Measurements from ENCODE around the gene ARVCF. TPM values are rescaled to one million over a fixed set of nuclear protein-coding genes. Genes with fewer than 3 reads are reported as not detected.

The ARVCF gene
- total and polyA plus RNA-seq, 9 donors, result 55.5 to 117 (median 82.2) TPM

GRCh38 chr22:19990609-19991394 lies 25.8 kb downstream of the ARVCF start:
- Histone ChIP-seq H3K4me1 (ENCODE audit: control insufficient read depth, insufficient read depth, low read length) (peaks cover 80% of the 10 kb centered on the region), H3K9me3 (replicated peaks; ENCODE audit: control insufficient read depth, low read depth, low read length) (no peaks in the 10 kb centered on the region), H3K27ac (ENCODE audit: low read length) (peak overlapping the region; percentile 77), H3K27me3 (ENCODE audit: control insufficient read depth, insufficient read depth, low read length) (no peaks in the 10 kb centered on the region), H3K4me3 (ENCODE audit: low read length) (no peak overlapping the region), H3K36me3 (ENCODE audit: control insufficient read depth, insufficient read depth, low read length) (no peaks in the 10 kb centered on the region)
- DNase-seq, result no peak
- 74% methylated on average over 19 of the region's 20 CpGs for WGBS (ENCODE audit: insufficient coverage)

- Histone ChIP-seq H3K27ac (ENCODE audit: low read length) (no peak overlapping the region), H3K36me3 (ENCODE audit: control insufficient read depth, insufficient read depth, low read length) (no peaks in the 10 kb centered on the region), H3K9me3 (replicated peaks; ENCODE audit: control insufficient read depth, low read depth, low read length) (no peaks in the 10 kb centered on the region), H3K4me1 (ENCODE audit: control insufficient read depth, insufficient read depth, low read length) (peaks cover 80% of the 10 kb centered on the region), H3K4me3 (ENCODE audit: low read length) (no peak overlapping the region), H3K27me3 (ENCODE audit: control insufficient read depth, insufficient read depth, low read length) (no peaks in the 10 kb centered on the region)
- DNase-seq, result no peak
- 77% methylated on average over 2 of the region's 2 CpGs for WGBS (ENCODE audit: insufficient coverage)
Measured at GRCh38 chr22:19990188-19990587, 26.4 kb downstream of the ARVCF start.

- no peaks in the 10 kb centered on the region for H3K9me3 ChIP-seq (replicated peaks; ENCODE audit: control insufficient read depth, low read depth, low read length)
- 100% methylated on average over 1 of the region's 3 CpGs for WGBS (ENCODE audit: insufficient coverage)
- no peaks in the 10 kb centered on the region for H3K27me3 ChIP-seq (ENCODE audit: control insufficient read depth, insufficient read depth, low read length)
- peaks cover 80% of the 10 kb centered on the region for H3K4me1 ChIP-seq (ENCODE audit: control insufficient read depth, insufficient read depth, low read length)
- H3K4me3 ChIP-seq (ENCODE audit: low read length), result no peak overlapping the region
- no peak for DNase-seq
- H3K36me3 ChIP-seq (ENCODE audit: control insufficient read depth, insufficient read depth, low read length), result no peaks in the 10 kb centered on the region
- H3K27ac ChIP-seq (ENCODE audit: low read length), result no peak overlapping the region
Measured at GRCh38 chr22:19989725-19990067, 26.9 kb downstream of the ARVCF start.

GRCh38 chr22:19988965-19989724 lies 27.5 kb downstream of the ARVCF start:
- WGBS (ENCODE audit: insufficient coverage), result 70% methylated on average over 13 of the region's 18 CpGs
- no peaks in the 10 kb centered on the region for H3K9me3 ChIP-seq (replicated peaks; ENCODE audit: control insufficient read depth, low read depth, low read length)
- no peak for DNase-seq
- no peak overlapping the region for H3K27ac ChIP-seq (ENCODE audit: low read length)
- H3K36me3 ChIP-seq (ENCODE audit: control insufficient read depth, insufficient read depth, low read length), result no peaks in the 10 kb centered on the region
- no peak overlapping the region for H3K4me3 ChIP-seq (ENCODE audit: low read length)
- peaks cover 85% of the 10 kb centered on the region for H3K4me1 ChIP-seq (ENCODE audit: control insufficient read depth, insufficient read depth, low read length)
- no peaks in the 10 kb centered on the region for H3K27me3 ChIP-seq (ENCODE audit: control insufficient read depth, insufficient read depth, low read length)

GRCh38 chr22:19988331-19988808 lies 28.3 kb downstream of the ARVCF start:
- Histone ChIP-seq H3K27me3 (ENCODE audit: control insufficient read depth, insufficient read depth, low read length) (no peaks in the 10 kb centered on the region), H3K36me3 (ENCODE audit: control insufficient read depth, insufficient read depth, low read length) (no peaks in the 10 kb centered on the region), H3K4me1 (ENCODE audit: control insufficient read depth, insufficient read depth, low read length) (peaks cover 91% of the 10 kb centered on the region), H3K27ac (ENCODE audit: low read length) (no peak overlapping the region), H3K9me3 (replicated peaks; ENCODE audit: control insufficient read depth, low read depth, low read length) (no peaks in the 10 kb centered on the region), H3K4me3 (ENCODE audit: low read length) (no peak overlapping the region)
- no peak for DNase-seq
- 89% methylated on average over 7 of the region's 9 CpGs for WGBS (ENCODE audit: insufficient coverage)

- no peaks in the 10 kb centered on the region for H3K36me3 ChIP-seq (ENCODE audit: control insufficient read depth, insufficient read depth, low read length)
- WGBS (ENCODE audit: insufficient coverage), result 51% methylated on average over 21 of the region's 24 CpGs
- peak overlapping the region; percentile 55 for H3K27ac ChIP-seq (ENCODE audit: low read length)
- no peaks in the 10 kb centered on the region for H3K9me3 ChIP-seq (replicated peaks; ENCODE audit: control insufficient read depth, low read depth, low read length)
- no peak overlapping the region for H3K4me3 ChIP-seq (ENCODE audit: low read length)
- DNase-seq, result no peak
- no peaks in the 10 kb centered on the region for H3K27me3 ChIP-seq (ENCODE audit: control insufficient read depth, insufficient read depth, low read length)
- H3K4me1 ChIP-seq (ENCODE audit: control insufficient read depth, insufficient read depth, low read length), result peaks cover 91% of the 10 kb centered on the region
Measured at GRCh38 chr22:19987394-19988306, 29.0 kb downstream of the ARVCF start.

- H3K9me3 ChIP-seq (replicated peaks; ENCODE audit: control insufficient read depth, low read depth, low read length), result no peaks in the 10 kb centered on the region
- peak overlapping the region; percentile 79 for H3K4me3 ChIP-seq (ENCODE audit: low read length)
- under 1% methylated on average over 51 of the region's 76 CpGs for WGBS (ENCODE audit: insufficient coverage)
- H3K36me3 ChIP-seq (ENCODE audit: control insufficient read depth, insufficient read depth, low read length), result peaks cover 6% of the 10 kb centered on the region
- H3K27me3 ChIP-seq (ENCODE audit: control insufficient read depth, insufficient read depth, low read length), result no peaks in the 10 kb centered on the region
- peak overlapping the region; percentile 85 for H3K27ac ChIP-seq (ENCODE audit: low read length)
- DNase-seq, result peak; percentile 87
- peaks cover 90% of the 10 kb centered on the region for H3K4me1 ChIP-seq (ENCODE audit: control insufficient read depth, insufficient read depth, low read length)
Measured at GRCh38 chr22:19986410-19987341, 29.9 kb downstream of the ARVCF start.

GRCh38 chr22:19986011-19986409 lies 30.6 kb downstream of the ARVCF start:
- Histone ChIP-seq H3K4me3 (ENCODE audit: low read length) (peak overlapping the region; percentile 79), H3K27me3 (ENCODE audit: control insufficient read depth, insufficient read depth, low read length) (no peaks in the 10 kb centered on the region), H3K36me3 (ENCODE audit: control insufficient read depth, insufficient read depth, low read length) (peaks cover 13% of the 10 kb centered on the region), H3K27ac (ENCODE audit: low read length) (peak overlapping the region; percentile 85), H3K4me1 (ENCODE audit: control insufficient read depth, insufficient read depth, low read length) (peaks cover 84% of the 10 kb centered on the region), H3K9me3 (replicated peaks; ENCODE audit: control insufficient read depth, low read depth, low read length) (no peaks in the 10 kb centered on the region)
- 86% methylated on average over 1 of the region's 2 CpGs for WGBS (ENCODE audit: insufficient coverage)
- no peak for DNase-seq

All from muscle of leg (tissue), 11 donors.